Measurements from ENCODE around the gene LRRC46.

LRRC46 gene, protein sequence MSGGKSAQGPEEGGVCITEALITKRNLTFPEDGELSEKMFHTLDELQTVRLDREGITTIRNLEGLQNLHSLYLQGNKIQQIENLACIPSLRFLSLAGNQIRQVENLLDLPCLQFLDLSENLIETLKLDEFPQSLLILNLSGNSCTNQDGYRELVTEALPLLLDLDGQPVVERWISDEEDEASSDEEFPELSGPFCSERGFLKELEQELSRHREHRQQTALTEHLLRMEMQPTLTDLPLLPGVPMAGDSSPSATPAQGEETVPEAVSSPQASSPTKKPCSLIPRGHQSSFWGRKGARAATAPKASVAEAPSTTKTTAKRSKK

DNA sequence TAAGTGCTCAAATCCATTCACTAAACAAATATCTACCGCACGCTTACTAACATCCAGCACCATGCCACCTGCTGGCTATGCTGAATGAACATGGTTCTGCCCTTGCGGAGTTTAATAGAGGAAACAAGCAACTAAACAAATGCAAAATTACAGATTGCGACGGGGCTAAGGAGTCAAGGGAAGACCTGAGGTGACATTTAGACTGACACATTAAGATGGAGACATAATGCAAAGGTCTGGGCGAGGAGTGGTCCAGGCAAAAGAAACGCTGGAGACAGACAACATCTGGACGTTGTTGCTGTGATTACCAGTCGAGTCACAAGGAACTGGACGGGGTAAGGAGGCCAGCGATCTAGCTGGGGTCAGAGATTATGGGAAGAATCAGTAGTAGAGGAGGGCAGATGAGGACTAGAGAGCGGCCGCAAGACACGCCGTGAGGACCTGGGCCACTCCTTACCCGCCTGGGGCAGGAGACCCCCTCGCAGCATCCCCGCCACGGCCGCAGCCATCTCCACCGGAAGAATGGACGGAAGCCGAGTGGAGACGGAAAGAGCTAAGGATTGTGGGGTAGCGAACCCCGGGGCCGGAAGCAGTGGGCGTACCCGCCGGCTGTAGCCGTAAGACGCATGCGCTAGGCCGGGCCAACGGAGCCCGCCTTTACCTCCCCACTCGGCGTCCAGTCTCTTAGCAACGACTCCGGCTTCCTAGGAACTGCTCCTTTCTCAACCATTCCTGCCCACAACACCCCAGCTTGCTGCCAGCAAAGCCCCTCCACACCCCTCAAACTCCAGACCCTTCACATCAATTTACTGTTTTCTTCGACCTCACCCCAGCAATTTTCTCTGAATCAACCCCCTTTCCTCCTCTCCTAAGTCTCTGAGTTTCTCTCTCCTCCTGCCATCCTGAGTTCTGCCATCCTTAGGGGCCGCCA lies at the start of gene LRRC46, which contains the start of gene MRPL10:
Gene LRRC46, plus strand, starts transcription at position 668 of the 931 bp plus-strand sequence. CDS start 320 bp downstream, outside the sequence.
Gene MRPL10, minus strand, starts transcription at position 539 of the 931 bp plus-strand sequence. Its CDS starts 30 bp downstream, at position 509.
- DNase-seq = peak; percentile 97

DNA sequence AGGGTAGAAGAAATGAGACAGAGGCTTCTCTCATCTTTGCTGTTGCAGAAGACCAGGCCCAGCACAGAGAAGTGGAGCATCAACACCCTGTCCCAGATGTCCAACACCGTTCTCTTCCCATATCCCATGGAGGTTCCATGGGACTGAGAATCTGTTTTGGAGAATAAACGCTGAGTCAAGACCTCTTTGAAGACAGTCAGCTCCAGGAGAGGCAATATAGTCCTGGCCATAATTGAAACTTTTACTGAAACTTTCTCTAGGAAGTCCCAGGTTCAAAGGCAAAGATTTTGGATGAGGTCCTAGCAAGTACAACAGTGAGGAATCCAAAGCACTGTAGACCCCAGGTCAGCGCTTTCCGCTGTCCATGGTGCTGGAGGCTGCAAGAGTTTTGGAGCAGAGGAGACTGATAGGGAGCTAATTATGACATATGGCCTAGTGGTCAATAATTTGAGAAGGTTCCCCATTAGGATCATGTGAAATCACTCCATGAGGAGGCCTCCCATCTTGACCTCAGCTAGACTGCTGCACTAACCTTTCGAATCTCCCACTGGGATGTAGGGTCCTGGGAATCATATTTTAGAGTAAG lies 45.8 kb upstream of the LRRC46 start:
- no peak for DNase-seq

- DNase-seq = peak; percentile 44
Observed at GRCh38 chr17:47789611-47790561, 41.6 kb upstream of the LRRC46 start.

- no peak for DNase-seq
Observed at GRCh38 chr17:47791025-47791424, 40.4 kb upstream of the LRRC46 start.

GRCh38 chr17:47792457-47792856 lies 39.0 kb upstream of the LRRC46 start:
- no peak for DNase-seq

- no peak for DNase-seq
Observed at GRCh38 chr17:47792979-47793378, 38.5 kb upstream of the LRRC46 start.

DNA sequence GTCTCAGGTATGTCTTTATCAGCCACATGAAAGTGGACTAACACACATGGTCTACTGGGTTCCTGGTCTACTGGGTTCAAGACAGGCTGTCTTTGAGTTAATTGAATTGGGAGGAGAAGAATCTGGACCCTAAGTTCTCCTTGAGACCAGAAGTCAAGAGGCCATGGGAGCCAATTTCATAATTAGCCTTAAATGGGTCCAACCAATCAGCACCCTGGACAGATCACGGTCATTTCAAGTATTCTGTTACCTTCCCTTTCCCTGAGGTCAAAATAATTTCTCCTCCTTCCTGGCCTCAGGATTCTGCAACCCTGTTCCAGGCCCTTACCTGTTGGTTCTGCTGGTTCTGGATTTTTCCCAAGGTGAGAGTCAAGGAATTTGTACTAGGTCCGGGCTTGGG lies 33.7 kb upstream of the LRRC46 start:
- no peak for DNase-seq

DNA sequence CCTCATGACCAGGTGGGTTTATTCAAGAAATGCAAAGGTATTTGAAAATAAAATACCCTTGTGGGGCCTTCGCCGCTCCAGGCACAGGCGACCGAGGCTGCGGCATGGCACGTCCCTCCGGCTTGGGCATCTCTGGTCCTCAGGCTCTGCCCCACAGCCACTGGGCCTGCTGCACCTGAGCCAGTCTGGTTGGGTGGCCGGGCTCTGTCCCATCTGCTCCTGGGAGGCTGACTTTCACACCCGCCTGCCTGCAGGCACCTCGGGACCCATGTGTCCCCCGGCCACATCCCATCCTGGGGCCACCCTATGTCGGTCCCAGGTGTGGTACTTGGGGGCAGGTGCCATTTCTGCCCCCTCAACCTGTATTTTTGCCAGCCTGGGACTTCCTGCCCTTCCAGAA lies 30.8 kb upstream of the LRRC46 start:
- DNase-seq = no peak

DNA sequence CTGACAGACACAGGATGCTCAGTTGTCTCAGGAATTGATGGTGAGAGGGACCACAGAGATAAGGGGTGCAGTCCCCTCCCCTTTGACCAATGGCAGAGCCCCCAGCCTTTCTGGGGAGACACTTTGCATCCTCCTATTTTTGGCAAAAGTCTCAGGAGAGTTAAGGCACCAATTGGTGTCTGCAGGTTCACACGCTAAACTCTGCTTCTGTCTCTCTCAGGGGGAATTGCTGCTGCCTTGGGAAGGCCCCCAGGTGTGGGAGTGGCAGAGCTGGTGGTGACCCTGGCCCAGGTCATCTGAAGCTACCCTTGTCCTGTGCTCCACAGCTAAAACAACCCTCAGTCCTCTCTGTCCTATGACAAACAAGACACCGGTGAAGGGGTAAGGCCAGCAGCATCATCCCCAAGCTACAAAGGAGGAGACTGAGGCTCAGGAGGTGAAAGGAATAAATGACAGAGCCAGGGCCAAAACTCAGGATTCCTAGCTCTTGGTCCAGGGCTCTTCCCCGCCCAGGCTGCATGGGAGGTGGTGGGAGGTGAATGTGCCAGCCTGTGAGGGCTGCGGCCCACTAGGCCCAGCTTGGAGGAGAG lies 30.2 kb upstream of the LRRC46 start:
- no peak for DNase-seq

- no peak for DNase-seq
Observed at GRCh38 chr17:47801906-47802305, 29.6 kb upstream of the LRRC46 start.

- peak; percentile 63 for DNase-seq
Observed at GRCh38 chr17:47802341-47803022, 29.0 kb upstream of the LRRC46 start.

- no peak for DNase-seq
Observed at GRCh38 chr17:47803201-47803600, 28.3 kb upstream of the LRRC46 start.

- DNase-seq = no peak
Observed at GRCh38 chr17:47803751-47804150, 27.7 kb upstream of the LRRC46 start.

DNA sequence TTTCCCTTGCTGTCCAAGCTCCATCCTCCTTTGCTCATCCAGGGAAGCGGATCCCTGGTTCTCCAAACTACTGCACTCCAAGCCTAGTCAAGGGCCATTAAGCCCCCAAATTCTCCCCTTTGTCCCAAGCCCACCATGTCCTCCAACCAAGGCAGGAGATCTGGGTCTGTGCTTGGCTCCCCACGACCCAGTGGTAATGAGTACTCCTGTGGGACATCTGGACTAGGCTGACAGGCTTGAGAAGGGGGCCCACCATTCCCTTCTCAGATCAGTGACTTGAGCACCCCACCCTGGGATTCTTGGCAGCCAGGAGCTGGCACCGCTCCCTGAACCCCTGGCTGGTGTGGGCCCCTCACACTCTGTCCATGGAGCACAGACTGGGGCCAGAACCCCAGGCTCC lies 27.0 kb upstream of the LRRC46 start:
- DNase-seq = no peak

DNA sequence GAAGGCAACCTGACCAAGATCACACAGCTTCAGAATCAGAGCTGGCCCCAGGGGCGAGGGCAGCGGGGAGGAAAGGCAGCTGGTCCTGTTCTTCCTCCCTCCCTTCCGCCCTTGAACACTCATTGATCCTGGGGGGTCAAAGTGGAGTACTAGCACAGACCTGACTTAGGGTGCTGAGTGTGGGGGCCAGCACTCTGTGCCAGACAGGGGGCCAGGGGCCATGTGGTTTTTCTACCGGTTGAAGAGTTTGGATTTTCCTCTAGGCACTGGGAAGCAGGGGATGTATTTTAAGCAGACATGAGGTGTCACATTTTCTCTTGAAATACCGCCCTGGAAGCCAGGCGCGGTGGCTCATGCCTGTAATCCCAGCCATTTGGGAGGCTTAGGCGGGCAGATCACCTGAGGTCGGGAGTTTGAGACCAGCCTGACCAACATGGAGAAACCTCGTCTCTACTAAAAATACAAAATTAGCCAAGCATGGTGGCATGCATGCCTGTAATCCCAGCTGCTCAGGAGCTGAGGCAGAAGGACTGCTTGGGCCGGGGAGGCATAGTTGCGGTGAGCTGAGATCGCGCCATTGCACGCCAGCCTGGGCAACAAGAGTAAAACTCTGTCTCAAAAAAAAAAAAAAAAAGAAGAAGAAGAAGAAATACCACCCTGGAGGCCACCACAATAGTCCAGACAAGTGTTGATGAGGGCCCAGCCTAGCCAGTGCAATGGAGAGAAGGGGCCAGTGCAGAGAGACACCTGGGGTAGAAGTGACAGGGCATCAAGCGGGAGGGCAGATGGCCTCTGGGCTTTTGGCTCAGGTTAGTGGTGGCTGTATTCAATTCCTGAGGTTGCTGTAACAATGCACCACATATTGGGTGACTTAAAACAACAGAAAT lies 25.2 kb upstream of the LRRC46 start:
- DNase-seq = no peak

DNA sequence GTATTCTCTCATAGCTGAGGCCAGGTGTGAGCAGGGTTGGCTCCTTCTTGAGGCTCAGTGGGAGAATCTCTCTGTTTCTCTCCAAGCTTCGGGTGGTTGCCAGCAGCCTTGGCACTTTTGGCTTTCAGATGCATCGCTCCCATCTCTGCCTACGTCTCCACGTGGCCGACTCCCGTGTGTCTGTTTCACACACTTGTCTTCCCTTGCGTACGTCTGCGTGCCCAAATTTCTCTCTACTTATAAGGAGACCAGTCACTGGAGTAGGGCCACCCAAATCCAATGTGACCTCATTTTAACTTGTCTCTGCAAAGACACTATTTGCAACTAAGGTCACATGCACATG lies 24.6 kb upstream of the LRRC46 start:
- DNase-seq = no peak

DNA sequence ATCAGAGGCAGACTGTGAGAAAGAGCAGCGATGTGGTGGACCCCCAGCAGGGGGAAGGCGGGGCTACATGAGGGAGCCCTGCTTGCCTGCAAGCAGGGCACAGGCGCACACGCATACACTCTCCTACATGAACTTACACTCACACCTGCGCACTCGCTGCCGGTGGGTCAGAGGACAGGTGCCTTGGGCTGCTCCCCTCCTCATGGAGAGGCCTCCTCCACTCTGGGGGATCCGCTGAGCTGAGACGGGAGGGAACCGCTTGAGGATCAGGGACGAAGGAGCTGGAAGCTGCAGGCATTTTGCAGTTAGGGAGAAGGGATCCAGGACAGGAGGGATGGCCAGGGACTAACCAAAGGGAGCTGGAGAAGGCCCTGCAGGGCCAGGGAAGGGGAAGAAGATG lies 24.0 kb upstream of the LRRC46 start:
- no peak for DNase-seq

- no peak for DNase-seq
Observed at GRCh38 chr17:47808036-47808829, 23.2 kb upstream of the LRRC46 start.

DNA sequence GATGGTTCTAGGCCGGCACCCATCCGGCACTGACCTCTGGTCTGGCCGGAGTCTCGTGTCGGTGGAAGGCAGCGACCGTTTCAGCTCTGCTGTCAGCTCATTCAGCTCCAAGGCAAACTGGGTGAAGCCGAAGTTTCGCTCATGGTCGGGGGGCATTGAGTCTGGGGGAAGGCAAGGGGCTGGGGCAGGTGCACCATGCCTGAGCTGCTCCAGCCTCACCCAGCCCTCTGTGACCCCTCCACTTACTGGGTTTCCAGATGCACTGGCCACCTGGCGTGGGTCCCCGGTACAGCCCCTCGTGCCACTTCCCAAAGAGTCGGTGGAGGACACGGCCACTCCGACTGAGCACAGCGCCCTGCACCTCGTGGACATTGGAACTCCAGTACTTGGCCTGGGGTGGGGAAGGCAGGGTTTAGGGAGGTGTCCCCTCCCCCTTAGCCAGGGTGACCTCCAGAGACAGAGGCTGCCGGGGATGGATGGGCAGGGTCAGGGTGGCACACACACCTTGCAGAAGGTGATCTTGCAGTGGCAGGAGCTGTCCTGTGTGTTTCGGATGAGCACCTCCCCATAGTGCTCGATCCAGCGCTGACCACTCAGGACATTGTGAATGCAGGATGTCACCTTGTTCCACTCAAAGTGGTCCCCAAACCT lies 22.5 kb upstream of the LRRC46 start:
- no peak for DNase-seq
